Testis (tissue), 2 donors: Measurements from ENCODE around the gene SYNGR2.

Source experiments
- CTCF ChIP-seq, 3 experiments: fragments of 450-650 bp in 2 of 3; fragments of 200-600 bp in 1 of 3; sonication (generic) in 1 of 3; IDR thresholded peaks; one replicate each; pipeline ENCODE4 v1.5.1; 2016 to 2019; ENCODE audit warnings: antibody characterized with exemption in 3 of 3, mild to moderate bottlenecking in 2 of 3, moderate library complexity in 1 of 3
- POLR2A ChIP-seq: fragments of 450-650 bp; IDR thresholded peaks from one replicate; pipeline ENCODE4 v1.6.1; 2017; ENCODE audit warnings: antibody characterized with exemption, mild to moderate bottlenecking, moderate library complexity

GRCh38 chr17:78144736-78145641, 23.4 kb upstream of the SYNGR2 start:
- TF ChIP-seq CTCF (IDR thresholded peaks at IDR 0.05) = no peak
- TF ChIP-seq POLR2A = no peak
